Urothelium cell line (cell line): ENCODE results near the gene TBX4.

Source experiments
- DNase-seq: peaks from one replicate; pipeline ENCODE4 v3.0.0; 2011; ENCODE audit warnings: low spot score, mixed read lengths
- FAIRE-seq: peaks from 2 replicates; lab custom pipeline; 2011; peaks lifted over from hg19 to GRCh38; lab: Jason Lieb, UNC

The TBX4 gene

DNA sequence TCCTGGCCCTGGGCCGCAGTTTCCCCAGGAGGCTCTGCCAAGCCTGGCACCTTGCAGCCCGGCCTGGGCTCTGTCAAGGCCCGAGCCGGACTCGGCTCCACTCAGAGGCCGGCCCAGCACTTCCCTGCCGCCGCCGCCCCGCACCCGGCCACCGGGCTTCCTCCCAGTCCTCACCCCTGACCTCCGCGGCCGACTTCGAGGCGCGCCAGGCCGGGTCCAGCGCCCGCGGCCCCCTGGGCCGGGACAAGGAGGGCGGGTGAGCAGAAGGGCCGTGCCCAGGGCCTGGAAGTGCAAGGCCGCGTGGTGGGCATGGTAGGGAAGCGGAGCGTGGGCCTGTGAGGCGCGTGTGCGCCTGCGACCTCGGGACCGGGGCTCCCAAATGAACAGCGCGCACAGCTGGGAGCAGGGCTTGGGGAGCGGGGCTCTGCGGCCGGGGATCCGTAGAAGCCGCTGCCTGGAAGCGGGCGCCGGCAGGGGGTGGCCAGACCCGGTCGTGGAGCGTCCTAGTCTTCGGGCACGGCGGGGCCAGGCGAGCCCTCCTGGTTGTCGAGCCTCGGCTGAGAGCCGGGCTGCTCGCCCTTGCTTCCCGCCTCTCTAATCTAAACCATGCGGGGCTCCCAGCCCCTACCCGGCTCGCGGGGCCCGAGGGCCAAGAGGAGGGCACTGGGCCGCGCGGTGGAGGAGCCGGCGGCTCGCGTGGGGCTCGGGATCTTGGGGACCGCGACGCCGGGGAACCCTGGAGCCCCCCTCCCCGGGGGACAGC lies 503 bp upstream of the TBX4 start:
- FAIRE-seq = no peak
- DNase-seq = no peak

DNA sequence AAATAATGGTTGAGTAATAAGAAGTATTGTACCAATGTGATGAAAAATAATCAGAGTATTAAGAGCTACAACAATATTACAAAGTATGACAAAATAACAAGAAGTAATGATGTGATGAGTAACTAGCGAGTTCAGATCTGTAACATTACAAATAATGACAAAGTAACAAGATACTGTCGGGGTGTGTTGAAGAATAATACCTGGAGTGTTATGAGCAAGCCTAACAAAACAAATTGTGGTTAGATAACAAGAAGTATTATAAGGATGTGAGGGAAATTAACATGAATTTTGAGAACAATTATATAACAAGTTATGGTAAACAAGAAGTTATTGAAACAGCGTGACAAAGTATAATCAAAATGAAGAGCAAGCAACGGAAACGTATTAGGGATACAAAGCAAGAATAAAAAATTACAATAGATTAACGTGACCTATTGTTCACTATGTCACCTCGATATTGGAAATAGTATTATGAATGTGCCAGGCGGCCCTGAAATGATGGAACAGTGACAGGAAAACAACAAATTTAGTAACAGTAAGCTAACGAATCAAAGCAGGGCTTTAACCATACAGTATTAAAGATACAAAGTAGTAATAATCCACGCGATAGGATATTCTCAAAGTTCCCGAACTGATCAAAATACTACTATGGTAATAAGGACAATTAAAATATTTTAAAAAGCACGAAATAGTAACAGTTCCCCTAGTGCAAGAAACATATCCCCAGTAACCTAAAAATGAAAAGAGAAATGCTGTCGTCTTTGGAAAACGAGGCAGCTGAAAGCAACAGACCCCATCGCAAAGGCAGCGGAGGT lies 1.6 kb downstream of the TBX4 start:
- DNase-seq (no peak), FAIRE-seq (no peak)

DNA sequence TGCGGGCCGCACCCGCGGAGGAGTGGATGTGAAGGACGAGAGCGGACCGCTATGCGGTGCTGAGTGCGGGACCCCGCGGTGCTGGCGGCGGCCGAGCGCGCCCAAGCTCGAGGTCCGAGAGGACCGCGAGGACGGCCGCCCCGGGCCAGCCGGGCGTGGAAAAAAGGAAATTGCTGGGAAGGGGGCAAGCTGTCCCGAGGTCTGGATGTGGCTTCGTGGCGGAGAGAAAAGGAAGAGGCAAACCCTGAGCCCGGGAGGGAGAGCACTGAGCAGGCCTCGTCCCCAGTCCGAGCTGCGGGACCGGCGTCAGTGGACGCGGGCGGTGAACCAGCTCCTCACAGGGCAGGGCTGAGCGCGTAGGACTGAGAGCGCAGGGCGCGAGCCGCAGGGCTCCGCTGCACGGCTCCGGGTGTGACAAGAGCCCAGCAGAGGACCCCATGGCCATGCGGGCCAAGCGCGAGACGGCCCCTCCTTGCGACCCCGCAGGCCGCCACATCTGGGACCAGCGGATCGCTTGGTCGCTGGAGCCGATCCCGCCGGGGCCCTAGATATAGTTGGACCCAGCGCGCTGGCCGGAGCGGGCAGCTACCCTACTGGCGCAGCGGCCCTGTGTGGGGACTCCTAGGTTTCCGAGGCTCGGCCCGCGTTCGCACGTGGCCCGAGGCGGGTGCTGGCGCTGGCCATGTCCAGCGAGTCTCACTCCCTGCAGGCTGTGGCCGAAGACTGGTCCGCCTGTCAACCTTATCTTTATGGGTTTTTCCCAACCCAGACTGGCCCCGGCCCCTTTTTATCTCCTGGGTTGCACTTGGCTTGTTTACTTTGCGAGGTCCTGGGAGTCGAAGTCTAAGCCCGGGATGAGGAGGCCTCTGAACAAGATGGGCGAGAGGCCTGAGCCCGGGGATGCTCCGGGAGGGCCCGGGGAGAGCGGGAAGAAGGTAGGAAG lies 2.4 kb downstream of the TBX4 start:
- FAIRE-seq (peak; percentile 42), DNase-seq (no peak)

DNA sequence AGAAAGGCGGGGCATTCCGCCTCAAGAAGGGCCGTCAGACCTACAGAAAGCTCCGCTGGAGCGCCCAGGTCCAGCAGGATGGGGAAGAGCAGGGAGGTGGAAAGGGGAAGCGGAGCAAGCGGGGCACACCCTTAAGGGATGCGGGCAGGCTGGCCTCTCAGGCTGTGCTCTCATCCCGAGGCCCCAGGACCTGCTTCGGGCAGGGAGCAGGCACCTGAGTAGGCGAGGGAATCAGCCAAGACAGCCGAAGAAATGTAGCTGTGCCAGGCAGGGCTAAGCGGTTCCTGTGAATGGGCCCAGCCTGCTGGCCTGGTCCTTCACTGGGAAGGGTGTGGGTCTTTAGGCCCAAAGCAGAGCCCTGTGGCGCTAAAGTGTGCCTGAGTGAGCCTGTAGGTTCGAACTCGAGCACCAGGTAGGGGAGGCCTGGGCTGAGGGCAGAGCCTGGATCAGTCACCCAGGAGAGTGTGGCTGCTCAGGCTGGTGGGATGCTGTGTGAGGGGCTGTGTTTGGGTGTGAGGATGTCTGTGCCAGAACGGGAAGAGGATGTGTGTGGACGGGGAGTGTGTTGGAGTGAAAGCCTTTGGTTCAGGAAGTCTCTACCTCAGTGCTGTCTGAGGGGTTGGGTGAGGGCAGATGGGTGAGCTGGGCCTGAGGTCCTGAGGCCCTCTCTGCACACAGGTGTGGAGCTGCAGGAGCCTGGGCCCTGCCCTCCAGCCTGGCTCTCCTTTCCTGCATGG lies 3.3 kb downstream of the TBX4 start:
- FAIRE-seq (peak; percentile 85), DNase-seq (no peak)

DNA sequence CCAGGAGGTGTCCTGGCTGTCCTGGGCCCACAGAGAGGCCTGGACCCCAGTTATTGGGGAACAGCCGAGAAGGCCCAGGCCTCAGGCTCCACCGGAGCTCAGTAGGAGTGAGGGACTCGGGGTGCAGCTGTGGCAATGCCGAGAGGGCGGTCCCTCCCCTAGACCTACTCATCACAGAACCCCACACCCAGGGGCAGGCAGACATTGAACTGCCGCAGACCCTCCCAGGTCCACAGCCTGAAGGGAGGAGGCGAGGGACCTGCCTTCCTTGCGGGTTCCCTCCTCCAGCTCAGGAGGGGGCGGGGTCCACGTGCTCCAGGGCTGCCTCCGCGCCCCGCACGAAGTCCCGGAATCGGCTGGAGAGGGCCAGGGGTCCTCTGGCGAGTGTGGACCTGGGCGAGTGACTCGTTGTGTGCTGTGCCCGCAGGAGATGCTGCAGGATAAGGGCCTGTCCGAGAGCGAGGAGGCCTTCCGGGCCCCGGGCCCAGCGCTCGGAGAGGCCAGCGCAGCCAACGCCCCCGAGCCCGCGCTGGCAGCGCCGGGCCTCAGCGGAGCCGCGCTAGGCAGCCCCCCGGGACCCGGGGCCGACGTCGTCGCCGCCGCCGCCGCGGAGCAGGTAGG lies 3.9 kb downstream of the TBX4 start:
- FAIRE-seq = no peak
- no peak for DNase-seq

DNA sequence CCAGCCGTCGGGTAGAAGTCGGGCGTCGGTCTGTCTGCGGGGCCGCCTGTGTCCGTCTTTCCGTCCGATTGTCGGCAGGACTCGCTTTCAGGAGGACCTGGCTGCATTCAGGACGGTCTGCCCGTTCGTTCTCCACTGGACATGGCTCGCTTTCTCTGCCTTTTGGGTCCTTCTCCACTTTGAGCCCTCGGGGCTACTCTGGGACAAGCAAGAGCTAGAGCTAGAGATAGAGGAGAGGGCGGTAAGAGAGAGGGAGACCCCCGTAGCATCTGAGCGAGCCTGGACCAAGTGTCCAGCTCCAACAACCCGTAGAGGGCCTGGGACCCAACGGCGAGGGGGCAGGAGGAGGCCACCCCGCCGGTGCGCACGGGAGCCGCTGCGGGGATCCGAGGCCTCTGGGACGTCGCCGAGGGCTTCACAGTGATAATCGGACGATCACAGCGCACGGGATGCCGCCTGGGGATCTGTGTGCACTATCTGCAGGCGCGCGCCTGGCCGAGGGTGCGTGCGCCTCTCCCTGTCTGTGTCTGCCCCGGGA lies 4.5 kb downstream of the TBX4 start:
- DNase-seq = no peak
- FAIRE-seq = no peak

DNA sequence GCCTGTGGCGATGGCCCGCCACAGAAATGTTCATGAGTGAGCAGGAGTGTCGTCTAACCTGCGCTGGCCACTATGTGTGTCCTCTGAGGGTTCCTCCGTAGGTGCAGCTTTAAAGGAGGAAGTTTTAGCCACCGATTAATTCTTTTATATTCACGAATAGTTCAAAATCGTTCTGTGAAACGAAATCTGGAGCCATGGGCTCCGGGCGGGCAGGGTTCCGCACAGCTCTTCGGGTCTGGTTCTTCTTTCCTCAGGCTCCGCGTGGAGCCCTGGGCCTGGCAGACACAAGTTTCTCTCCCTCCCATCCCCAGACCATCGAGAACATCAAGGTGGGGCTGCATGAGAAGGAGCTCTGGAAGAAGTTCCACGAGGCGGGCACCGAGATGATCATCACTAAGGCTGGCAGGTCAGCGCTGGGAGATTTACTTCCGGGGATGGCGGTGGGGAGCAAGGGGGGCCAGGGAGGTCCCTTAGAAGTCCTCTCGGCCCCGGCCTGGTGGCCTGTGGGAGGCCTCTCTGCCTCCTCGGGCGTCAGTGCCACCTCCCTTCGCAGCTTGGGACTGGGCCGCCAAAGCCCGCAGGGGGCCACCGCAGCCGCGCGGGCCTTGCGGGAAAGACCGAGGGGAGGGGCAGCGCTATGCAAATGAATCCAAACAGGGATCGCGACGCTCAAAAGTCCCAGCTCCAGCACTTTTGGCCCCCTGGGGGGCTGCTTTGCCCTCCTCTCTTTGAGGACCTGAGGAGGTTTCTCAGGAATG lies 5.2 kb downstream of the TBX4 start:
- FAIRE-seq = peak; percentile 5
- DNase-seq = no peak

DNA sequence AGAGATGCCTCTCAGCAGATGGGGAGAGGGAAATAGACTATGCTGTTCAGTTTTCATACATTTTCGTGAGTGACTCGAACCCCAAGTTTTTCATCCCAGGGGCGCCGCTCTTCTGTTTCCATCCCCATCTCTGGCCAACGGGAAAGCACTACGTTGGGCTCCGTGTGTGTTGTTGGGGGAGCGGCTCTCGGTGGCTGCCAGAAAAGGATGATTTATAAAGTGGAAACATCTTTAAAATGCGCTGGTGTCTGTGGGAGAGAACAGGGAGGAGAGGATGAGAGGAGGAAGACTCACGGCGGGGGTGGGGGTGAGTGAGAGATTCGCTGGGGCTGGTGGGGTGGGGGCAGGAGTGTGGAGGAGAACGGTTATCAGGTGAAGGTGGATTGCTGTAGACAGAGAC lies 5.8 kb downstream of the TBX4 start:
- DNase-seq = no peak
- peak; percentile 17 for FAIRE-seq

DNA sequence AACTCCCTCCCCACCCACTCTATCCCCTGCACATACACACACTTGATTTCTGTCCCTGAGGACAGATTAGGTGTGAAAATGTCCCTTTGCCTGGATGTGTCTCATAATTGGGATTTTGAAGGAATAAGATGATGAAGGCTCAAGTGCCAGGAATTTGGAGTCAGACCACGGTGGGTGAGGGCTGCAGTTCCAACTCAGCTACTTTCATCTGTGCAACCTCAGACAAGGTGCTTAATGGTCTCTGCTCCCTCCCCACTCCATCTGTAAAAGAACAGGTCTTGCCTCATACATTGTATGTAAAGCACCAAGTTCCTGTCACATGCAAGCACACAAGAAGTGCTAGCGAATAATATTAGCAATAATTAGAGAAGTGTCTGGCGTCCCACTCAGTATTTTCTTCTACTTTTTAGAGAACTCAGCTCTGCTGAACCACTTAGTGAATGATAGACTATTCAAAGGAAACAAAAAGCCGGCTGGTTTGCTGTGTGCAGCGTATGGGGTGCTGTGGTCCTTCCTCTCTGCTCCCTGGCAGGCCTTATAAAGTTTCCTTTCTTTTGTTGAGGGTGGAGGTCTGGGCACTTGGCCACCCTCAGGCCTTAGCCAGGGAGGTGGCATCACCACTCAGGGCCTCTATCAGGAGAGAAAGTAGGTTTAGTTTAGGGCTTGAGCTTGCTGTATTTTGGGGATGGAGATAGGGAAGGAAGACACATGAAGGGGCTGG lies 6.4 kb downstream of the TBX4 start:
- DNase-seq (no peak), FAIRE-seq (peak; percentile 69)

DNA sequence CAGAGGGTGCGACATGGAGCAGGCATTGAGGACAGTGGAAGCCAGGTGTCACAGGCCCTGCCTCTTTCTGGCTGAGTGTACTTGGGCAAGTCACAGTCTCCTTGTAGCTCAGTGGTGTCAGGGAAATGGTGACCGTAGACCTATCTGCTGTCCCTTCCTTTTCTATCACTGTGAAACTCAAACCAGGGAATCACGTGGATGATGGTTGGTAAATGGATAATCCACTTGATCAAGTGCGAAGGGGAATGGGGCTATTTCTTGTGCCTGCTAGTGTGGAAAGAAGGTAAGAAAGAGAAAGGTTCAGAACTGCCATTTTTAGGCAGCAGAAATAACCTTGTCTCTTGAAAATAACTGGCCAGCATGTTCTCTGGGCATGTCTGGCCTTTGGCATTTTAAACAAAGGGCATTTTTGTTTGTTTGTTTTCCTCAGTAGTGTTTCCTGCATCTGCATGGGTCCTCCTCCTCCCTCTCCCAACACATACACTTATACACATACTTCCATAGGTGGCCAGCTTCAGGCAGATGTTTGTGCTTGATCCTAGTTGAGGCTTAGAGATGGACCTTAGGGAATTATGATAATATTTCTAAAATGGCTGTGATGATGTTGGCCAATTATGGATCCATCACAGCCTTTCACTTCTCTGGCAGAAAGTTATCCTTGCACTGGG lies 7.1 kb downstream of the TBX4 start:
- no peak for DNase-seq
- peak; percentile 90 for FAIRE-seq

DNA sequence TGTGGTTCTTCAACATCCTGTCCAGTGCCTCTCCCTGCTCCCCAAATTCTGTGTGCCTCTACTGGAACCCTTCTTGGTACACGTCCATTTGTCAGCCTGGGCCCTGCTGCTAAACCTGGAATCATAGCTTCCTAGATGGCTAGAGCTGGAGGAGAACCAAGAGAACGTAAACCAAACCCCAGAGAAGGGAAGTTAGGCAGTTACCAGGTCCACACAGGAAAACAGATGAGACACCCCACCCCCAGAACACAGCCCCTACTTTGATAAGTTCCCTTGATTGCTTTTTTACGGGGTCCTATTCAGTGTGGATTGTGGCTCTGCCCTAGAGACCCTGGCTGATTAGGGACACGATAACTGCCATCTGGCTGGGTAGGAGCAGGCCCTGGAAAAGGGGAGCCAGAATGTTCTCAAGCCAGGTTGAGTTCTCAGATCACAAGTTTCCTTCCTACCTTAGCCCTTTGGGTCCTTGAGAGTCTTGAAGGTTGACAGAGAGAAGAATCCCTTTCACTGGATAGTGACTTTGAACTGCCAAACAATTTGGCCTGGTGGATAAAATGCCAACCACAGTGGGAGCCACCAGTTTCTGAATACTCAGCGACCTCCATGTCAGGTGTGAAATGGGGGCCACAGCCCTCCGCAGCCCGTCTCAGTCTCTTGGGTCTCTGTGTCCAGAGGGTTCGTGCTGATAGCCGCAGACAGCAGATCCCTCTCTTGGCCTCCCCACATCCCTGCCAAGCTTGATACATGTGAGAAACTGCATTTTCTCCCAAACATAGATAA lies 7.9 kb downstream of the TBX4 start:
- FAIRE-seq (peak; percentile 46), DNase-seq (no peak)

DNA sequence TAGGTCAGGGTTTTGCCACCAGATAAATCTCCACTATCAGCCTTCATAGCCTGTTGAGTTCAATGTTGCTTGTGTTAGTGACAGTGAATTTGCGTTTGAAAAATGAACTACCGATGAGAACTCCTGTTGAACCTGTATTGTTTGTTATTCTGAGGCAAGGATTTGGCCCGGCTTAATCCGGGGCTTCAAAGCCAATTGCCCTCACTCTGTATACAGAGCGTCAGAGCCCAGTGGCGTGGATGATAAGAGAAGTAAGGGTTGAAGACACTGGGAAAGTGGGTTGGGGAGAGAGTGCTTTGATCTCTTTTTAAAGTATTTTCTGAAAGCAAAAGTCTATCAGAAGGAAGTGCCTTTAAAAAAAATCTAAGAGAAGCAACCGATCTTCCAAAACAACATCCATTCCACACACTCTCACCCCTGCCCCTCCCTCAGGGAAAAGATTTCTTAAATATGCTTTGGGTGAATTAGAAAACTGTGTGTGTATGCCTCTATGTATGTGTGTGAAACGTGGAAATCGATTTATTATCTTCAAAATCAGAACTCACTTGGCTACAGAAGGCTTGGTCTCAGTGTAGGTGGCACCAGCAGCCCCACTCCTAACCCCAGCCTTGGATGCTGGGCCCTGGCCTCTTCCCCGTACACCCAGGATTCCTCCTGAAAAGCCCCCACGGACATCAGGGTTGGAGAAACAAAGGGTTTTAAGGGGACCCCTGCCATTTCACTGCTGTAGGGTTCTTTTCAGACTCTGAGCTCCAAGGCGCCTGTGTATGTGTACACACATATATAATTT lies 8.8 kb downstream of the TBX4 start:
- DNase-seq (no peak), FAIRE-seq (no peak)

DNA sequence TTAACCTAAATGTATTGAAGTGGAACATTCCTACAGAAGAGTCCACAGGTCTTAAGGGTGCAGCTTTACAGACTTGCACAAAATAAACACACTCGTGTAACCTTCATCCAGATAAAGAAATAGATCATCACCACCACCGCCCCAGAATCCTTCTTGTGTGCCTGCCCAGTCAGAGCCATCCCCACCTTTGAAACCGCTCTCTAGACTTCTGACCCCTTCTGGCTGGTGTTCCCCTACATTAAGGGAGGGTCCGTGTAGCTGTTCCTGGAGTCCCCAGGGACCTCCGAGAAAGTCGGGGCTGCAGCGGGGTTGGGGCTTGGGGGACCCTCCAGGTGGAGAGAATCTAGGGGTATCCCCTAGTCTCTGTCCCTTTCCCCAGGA lies 9.4 kb downstream of the TBX4 start:
- FAIRE-seq (no peak), DNase-seq (no peak)

DNA sequence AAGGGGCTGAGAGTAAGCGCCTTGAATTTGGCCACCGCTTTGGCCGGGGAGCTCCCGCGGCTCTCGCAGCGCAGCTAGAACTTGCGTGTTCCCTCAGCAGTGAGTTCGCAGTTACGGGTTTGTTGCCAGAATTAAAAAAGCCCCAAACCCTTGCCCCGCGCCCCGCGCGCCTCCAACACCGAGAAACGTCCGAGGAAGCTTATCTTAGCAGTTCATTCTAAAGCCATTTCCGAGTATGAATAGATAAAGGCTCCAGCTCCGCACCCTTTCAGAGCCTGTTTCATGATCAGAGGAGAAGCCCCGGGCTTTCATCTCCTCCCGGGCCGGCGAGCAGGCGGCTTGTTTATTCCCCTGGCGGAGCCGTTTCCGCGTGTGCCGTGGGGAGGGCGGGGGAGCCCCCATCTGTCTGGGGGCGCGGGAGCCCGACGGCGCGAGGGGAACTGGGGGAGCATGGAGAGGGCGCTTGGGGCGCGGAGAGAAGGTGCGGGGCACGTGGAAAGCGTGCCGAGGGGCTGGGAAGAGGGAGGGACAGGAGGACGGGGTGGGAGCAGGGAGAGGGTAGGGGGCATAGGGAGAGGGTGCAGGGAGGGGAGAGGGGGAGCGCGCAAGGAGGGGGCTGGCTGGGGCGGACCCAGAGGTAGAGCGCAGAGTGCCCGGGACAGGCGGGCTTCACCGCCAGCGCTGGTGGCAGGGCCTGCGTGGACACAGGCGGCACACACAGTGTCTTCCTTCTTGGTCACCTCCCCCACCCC lies 9.9 kb downstream of the TBX4 start:
- FAIRE-seq = no peak
- no peak for DNase-seq

DNA sequence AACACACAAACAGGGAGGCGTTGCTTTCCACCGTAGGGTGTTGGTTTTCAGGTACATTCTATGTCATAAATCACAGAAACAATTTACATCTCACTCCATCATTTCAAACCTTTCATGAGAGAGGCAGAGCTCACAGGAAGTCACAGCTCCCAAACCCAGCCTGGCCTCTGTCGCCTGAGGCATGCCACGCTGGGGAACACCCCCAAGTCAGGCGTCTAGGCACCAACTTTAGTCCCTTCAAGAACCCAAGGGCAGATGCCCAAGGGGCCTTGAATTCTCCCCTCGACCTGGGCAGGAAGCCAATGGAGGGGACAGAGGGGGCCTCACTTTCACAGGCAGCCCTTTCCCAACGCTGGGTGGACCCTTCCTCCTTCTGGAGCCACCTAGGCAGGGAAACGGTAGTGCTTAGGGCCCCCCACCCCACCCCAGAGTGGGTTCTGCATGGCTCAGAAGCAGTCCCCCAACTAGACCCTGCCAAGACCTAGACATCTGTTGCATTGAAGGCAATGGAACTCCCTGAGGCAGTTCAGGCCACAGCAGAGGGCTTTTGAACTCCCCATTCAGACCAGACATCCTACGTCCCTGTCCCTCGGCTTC lies 10.6 kb downstream of the TBX4 start:
- FAIRE-seq = peak; percentile 75
- DNase-seq = no peak
